Thoracic aorta (tissue), 2 donors: ENCODE measurements around the gene GPR137B. TPM values are rescaled to one million over a fixed set of nuclear protein-coding genes. Genes with fewer than 3 reads are reported as not detected.
A peak's percentile ranks its signal among the peaks of the same experiment; 100 is the strongest.
"Not testable (repeated sequence)": the region's sequence is repeated elsewhere in the genome, so short reads cannot be mapped to it uniquely, and the experiment has no call there.

Experiments
- ATAC-seq: fragments of 150-250 bp; one replicate; pipeline ENCODE4 v1.8.0; 2017; ENCODE audit warnings: low read depth; ENCODE audit not compliant: insufficient number of reproducible peaks, low FRiP score
- DNase-seq: peaks from one replicate; pipeline ENCODE4 v3.0.0-alpha.2; 2020; ENCODE audit warnings: low spot score
- H3K27ac ChIP-seq, 2 donors: fragments of 200-600 bp; sonication (generic); 1 replicate in 1 of 2; 2 replicates in 1 of 2; pipeline ENCODE4 v1.5.1; 2016; ENCODE audit warnings: mild to moderate bottlenecking in 2 of 2, moderate library complexity in 2 of 2
- H3K27me3 ChIP-seq: fragments of 200-600 bp; sonication (generic); replicated peaks from 2 replicates; pipeline ENCODE4 v1.6.0; 2016; ENCODE audit warnings: mild to moderate bottlenecking; ENCODE audit not compliant: insufficient read depth
- H3K36me3 ChIP-seq: fragments of 200-600 bp; sonication (generic); one replicate; pipeline ENCODE4 v1.5.1; 2016
- H3K4me1 ChIP-seq, 2 donors: fragments of 200-600 bp; sonication (generic); 1 replicate in 1 of 2; 2 replicates in 1 of 2; pipeline versions ENCODE4 v1.5.1 to v1.6.0; 2016; ENCODE audit warnings: low read depth in 2 of 2, mild to moderate bottlenecking in 1 of 2; ENCODE audit not compliant: control insufficient read depth in 1 of 2
- H3K4me3 ChIP-seq: fragments of 200-600 bp; sonication (generic); 2 replicates; pipeline ENCODE4 v1.5.1; 2016; ENCODE audit warnings: mild to moderate bottlenecking
- H3K9me3 ChIP-seq: fragments of 200-600 bp; sonication (generic); 2 replicates; pipeline ENCODE4 v1.5.1; 2016
- CTCF ChIP-seq: fragments of 200-600 bp; sonication (generic); IDR thresholded peaks from one replicate; pipeline ENCODE4 v1.5.1; 2019; ENCODE audit warnings: antibody characterized with exemption
- total RNA-seq, 2 donors: library from RNA; depleted of rRNA; stranded (reverse); fragments of >200 nt; gene quantifications; one replicate each; pipeline versions ENCODE4 v1.1.0 to v1.2.3, GENCODE V29; 2016

Gene GPR137B
- 10 to 100 TPM; 17.2 to 39.0 TPM for total RNA-seq

GRCh38 chr1:236142253-236143103 is at the start of gene GPR137B:
GPR137B (plus strand) TSS chr1:236142539; CDS start chr1:236142623, 84 bp downstream.
- H3K27me3 ChIP-seq, result no peaks in the 10 kb centered on the region
- H3K4me1 ChIP-seq, result peaks cover 0 to 12% of the 10 kb centered on the region in 2 donors
- no peaks in the 10 kb centered on the region for H3K36me3 ChIP-seq
- H3K27ac ChIP-seq, result no peak within 1 kb of the TSS
- DNase-seq, result no peak
- TF ChIP-seq CTCF, result no peak
- ATAC-seq, result no peak
- H3K4me3 ChIP-seq, result peak within 1 kb of the TSS; percentile 93
- no peaks in the 10 kb centered on the region for H3K9me3 ChIP-seq

- no peak for DNase-seq
- no peak overlapping the region for H3K27ac ChIP-seq
- no peak for ATAC-seq
- H3K9me3 ChIP-seq, result peaks cover 4% of the 10 kb centered on the region
- H3K4me3 ChIP-seq, result no peak overlapping the region
- no peaks in the 10 kb centered on the region for H3K27me3 ChIP-seq
- no peaks in the 10 kb centered on the region for H3K36me3 ChIP-seq
- no peaks in the 10 kb centered on the region for H3K4me1 ChIP-seq
- TF ChIP-seq CTCF, result no peak
Measured at GRCh38 chr1:236092899-236093298, 49.4 kb upstream of the GPR137B start.

- no peaks in the 10 kb centered on the region for H3K36me3 ChIP-seq
- no peak overlapping the region for H3K27ac ChIP-seq
- H3K27me3 ChIP-seq, result no peaks in the 10 kb centered on the region
- DNase-seq (no peak), ATAC-seq (no peak)
- TF ChIP-seq CTCF, result no peak
- H3K9me3 ChIP-seq, result peaks cover 4% of the 10 kb centered on the region
- H3K4me3 ChIP-seq, result no peak overlapping the region
- H3K4me1 ChIP-seq, result no peaks in the 10 kb centered on the region
Measured at GRCh38 chr1:236095705-236096520, 46.4 kb upstream of the GPR137B start.

DNA sequence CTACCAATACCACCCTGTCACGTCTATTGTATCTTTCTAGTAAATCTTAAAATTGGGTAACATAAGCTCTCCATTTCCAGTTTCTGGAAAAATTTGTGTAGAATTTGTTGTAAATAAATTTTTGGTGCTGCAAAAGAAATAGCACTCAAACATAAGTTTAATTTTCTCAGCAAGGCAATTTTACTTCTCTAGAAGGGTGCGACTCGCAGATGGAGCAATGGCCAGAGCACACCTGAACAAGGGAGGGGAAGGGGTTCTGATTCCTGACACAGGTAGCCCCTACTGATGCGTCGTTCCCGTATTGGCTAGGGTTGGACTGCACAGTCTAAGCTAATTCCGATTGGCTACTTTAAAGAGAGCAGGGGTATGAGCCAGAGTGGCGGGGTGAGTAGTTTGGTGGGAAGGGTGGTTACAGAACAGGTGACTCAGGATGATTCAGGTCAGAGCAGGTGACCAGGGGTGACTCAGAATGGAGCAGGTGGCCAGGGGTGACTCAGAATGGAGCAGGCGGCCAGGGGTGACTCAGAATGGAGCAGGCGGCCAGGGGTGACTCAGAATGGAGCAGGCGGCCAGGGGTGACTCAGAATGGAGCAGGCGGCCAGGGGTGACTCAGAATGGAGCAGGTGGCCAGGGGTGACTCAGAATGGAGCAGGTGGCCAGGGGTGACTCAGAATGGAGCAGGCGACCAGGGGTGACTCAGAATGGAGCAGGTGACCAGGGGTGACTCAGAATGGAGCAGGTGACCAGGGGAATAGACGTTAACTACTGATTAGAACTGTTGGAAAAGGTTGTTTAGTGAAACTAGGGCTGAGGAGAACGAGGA is 45.5 kb upstream of the GPR137B start:
- peak overlapping the region in 1 of 2 donors; percentile 18 for H3K27ac ChIP-seq
- H3K36me3 ChIP-seq, H3K4me1 ChIP-seq, H3K4me3 ChIP-seq, H3K27me3 ChIP-seq, H3K9me3 ChIP-seq, ATAC-seq: not testable (repeated sequence)
- DNase-seq, result peak; percentile 77

GRCh38 chr1:236098267-236098666 is 44.1 kb upstream of the GPR137B start:
- no peak for TF ChIP-seq CTCF
- no peak overlapping the region for H3K4me3 ChIP-seq

More at GRCh38 chr1:236098267-236098666, 44.1 kb upstream of the GPR137B start:
- H3K27me3 ChIP-seq, result no peaks in the 10 kb centered on the region
- H3K36me3 ChIP-seq, result no peaks in the 10 kb centered on the region
- no peak overlapping the region for H3K27ac ChIP-seq
- no peak for DNase-seq
- no peak for ATAC-seq
- H3K4me1 ChIP-seq, result no peaks in the 10 kb centered on the region
- H3K9me3 ChIP-seq, result peaks cover 4% of the 10 kb centered on the region
